HCT116 (cell line): ENCODE data around the gene RAB13. TPM values are rescaled to one million over a fixed set of nuclear protein-coding genes. Genes with fewer than 3 reads are reported as not detected.
A peak's percentile ranks its signal among the peaks of the same experiment; 100 is the strongest.

Experiments
- ATAC-seq: fragments of 200-7000 bp; cut with Tn5 transposase; 2 replicates; pipeline ENCODE4 v1.9.1; 2020; ENCODE audit warnings: mild to moderate bottlenecking, moderate library complexity
- BruUV-seq: library from RNA; stranded (reverse); fragments of 400-500 nt; replicated peaks from 2 replicates; lab custom pipeline; 2021; lab: Mats Ljungman, UMichigan
- CTCF ChIA-PET: fragments of 300-600 bp; sonication (Branson Sonifier 250); formaldehyde crosslinking; loops from one replicate; lab custom pipeline; 2021; ENCODE audit warnings: antibody characterized with exemption; lab: Charles Lee
- POLR2A ChIA-PET: fragments of 300-600, 350-600 bp; sonication (Branson Sonifier 250); formaldehyde crosslinking; loops from one replicate; lab custom pipeline; 2021; ENCODE audit warnings: antibody characterized with exemption; lab: Charles Lee
- RAD21 ChIA-PET, 2 experiments: fragments of 300-600 bp; sonication (Branson Sonifier 250); formaldehyde crosslinking; loops; one replicate each; lab custom pipeline; 2023; ENCODE audit warnings: low total read pairs in 2 of 2; ENCODE audit not compliant: uncharacterized antibody in 2 of 2, unreplicated experiment in 2 of 2, low non-redundant PET in 1 of 2; lab: Charles Lee
- DNase-seq: peaks from one replicate; pipeline ENCODE4 v3.0.0-alpha.2; 2010; ENCODE audit warnings: low read depth, low spot score
- H2AFZ ChIP-seq: fragments of 200-600 bp; shearing (Covaris generic), sonication (generic); 2 replicates; pipeline ENCODE4 v1.6.1; 2017; ENCODE audit warnings: low read depth, mixed run types, mixed read lengths, antibody characterized with exemption, low read length; ENCODE audit not compliant: poor library complexity, severe bottlenecking
- H3K27ac ChIP-seq: 2 replicates; pipeline ENCODE4 v1.5.1; 2012; ENCODE audit warnings: low read depth, low read length
- H3K27me3 ChIP-seq: fragments of 200-600 bp; sonication (generic); 2 replicates; pipeline ENCODE4 v1.6.1; 2016; ENCODE audit warnings: mixed run types, low read length, mixed read lengths; ENCODE audit not compliant: insufficient read depth
- H3K36me3 ChIP-seq, 2 experiments: fragments of 200-500 bp in 1 of 2; fragments of 200-600 bp in 1 of 2; sonication (Bioruptor generic) in 1 of 2; sonication (generic) in 1 of 2; 2 replicates each; pipeline versions ENCODE4 v1.5.1 to v1.6.1; 2014 to 2016; ENCODE audit warnings: low read length in 2 of 2, inconsistent platforms in 1 of 2, mixed read lengths in 1 of 2, mixed run types in 1 of 2; ENCODE audit not compliant: insufficient read depth in 2 of 2, control insufficient read depth in 1 of 2
- H3K4me1 ChIP-seq, 2 experiments: fragments of 200-600 bp in 1 of 2; sonication (generic) in 1 of 2; 2 replicates each; pipeline versions ENCODE4 v1.5.1 to v1.6.1; 2012 to 2017; ENCODE audit warnings: low read length in 2 of 2, inconsistent platforms in 1 of 2, mild to moderate bottlenecking in 1 of 2, mixed read lengths in 1 of 2, mixed run types in 1 of 2, moderate library complexity in 1 of 2; ENCODE audit not compliant: insufficient read depth in 2 of 2, control insufficient read depth in 1 of 2
- H3K4me2 ChIP-seq: fragments of 200-600 bp; sonication (generic); 2 replicates; pipeline ENCODE4 v1.6.1; 2017; ENCODE audit warnings: mixed run types, low read length, mixed read lengths
- H3K4me3 ChIP-seq, 2 experiments: fragments of 200-600 bp in 1 of 2; sonication (generic) in 1 of 2; replicated peaks in 1 of 2; 2 replicates each; pipeline ENCODE4 v1.5.1; 2011 to 2016; ENCODE audit warnings: low read length in 2 of 2, control low read depth in 1 of 2, low read depth in 1 of 2, mild to moderate bottlenecking in 1 of 2, mixed read lengths in 1 of 2, mixed run types in 1 of 2
- H3K79me2 ChIP-seq: fragments of 200-600 bp; sonication (generic); 2 replicates; pipeline ENCODE4 v1.6.1; 2017; ENCODE audit warnings: mild to moderate bottlenecking, mixed run types, low read length, moderate library complexity, mixed read lengths; ENCODE audit not compliant: insufficient read depth
- H3K9ac ChIP-seq: fragments of 200-600 bp; sonication (generic); 2 replicates; pipeline ENCODE4 v1.6.1; 2016; ENCODE audit warnings: low read length, mixed read lengths
- H3K9me2 ChIP-seq: fragments of 200-600 bp; sonication (generic), shearing (Covaris generic); 2 replicates; pipeline ENCODE4 v1.6.1; 2017; ENCODE audit warnings: mixed run types, mild to moderate bottlenecking, moderate library complexity; ENCODE audit not compliant: insufficient read depth
- H3K9me3 ChIP-seq, 2 experiments: fragments of 200-500 bp in 1 of 2; fragments of 200-600 bp in 1 of 2; sonication (Bioruptor generic) in 1 of 2; sonication (generic) in 1 of 2; 2 replicates each; pipeline ENCODE4 v1.6.1; 2014 to 2017; ENCODE audit warnings: low read length in 2 of 2, mixed read lengths in 2 of 2, inconsistent platforms in 1 of 2, low read depth in 1 of 2, mild to moderate bottlenecking in 1 of 2, mixed run types in 1 of 2, moderate library complexity in 1 of 2; ENCODE audit not compliant: control insufficient read depth in 1 of 2, insufficient read depth in 1 of 2
- H4K20me1 ChIP-seq: fragments of 200-600 bp; sonication (generic), shearing (Covaris generic); 2 replicates; pipeline ENCODE4 v1.6.1; 2017; ENCODE audit warnings: mixed run types, mild to moderate bottlenecking, moderate library complexity; ENCODE audit not compliant: insufficient read depth
- CEBPB ChIP-seq: IDR thresholded peaks from 2 replicates; pipeline ENCODE4 v1.6.1; 2012; ENCODE audit warnings: low read depth
- JUND ChIP-seq: IDR thresholded peaks from 2 replicates; pipeline ENCODE4 v1.6.1; 2012
- POLR2AphosphoS5 ChIP-seq: IDR thresholded peaks from 2 replicates; pipeline ENCODE4 v1.6.1; 2011; ENCODE audit warnings: mild to moderate bottlenecking, low read depth, low read length, moderate library complexity
- SIN3A ChIP-seq: IDR thresholded peaks from 2 replicates; pipeline ENCODE4 v1.6.1; 2012; ENCODE audit warnings: low read depth
- TCF7L2 ChIP-seq: IDR thresholded peaks from 2 replicates; pipeline ENCODE4 v1.7.0; 2011; ENCODE audit warnings: borderline replicate concordance, inconsistent platforms; ENCODE audit not compliant: insufficient read depth, insufficient read length; ENCODE audit errors: extremely low read depth
- ZBTB33 ChIP-seq: IDR thresholded peaks from 2 replicates; pipeline ENCODE4 v1.6.1; 2011; ENCODE audit warnings: mild to moderate bottlenecking, low read length, moderate library complexity; ENCODE audit not compliant: insufficient replicate concordance; ENCODE audit errors: extremely low read depth
- ZNF274 ChIP-seq: fragments of 200-500 bp; sonication (Bioruptor generic); IDR thresholded peaks from 2 replicates; pipeline ENCODE4 v1.6.1; 2014; ENCODE audit warnings: mild to moderate bottlenecking, low read depth, low read length, inconsistent platforms
- intact Hi-C: fragments of 100-400 bp; cut with micrococcal nuclease; formaldehyde crosslinking; loops from 2 replicates; pipeline ENCODE4 v1.10.0; 2022
- total RNA-seq: library from RNA; stranded (reverse); gene quantifications from one replicate; pipeline ENCODE4 v1.2.1, GENCODE V29; 2021; ENCODE audit not compliant: unreplicated experiment
- TF ChIP-seq, protein P1 (sequence below), 3 experiments: fragments of 200-600 bp in 1 of 3; sonication (generic) in 1 of 3; IDR thresholded peaks in 2 of 3; conservative IDR thresholded peaks in 1 of 3; 2 replicates each; pipeline ENCODE4 v1.5.1; 2012 to 2017; ENCODE audit warnings: low read depth in 2 of 3, low read length in 2 of 3, antibody characterized with exemption in 1 of 3, borderline replicate concordance in 1 of 3, control low read depth in 1 of 3, mild to moderate bottlenecking in 1 of 3, mixed read lengths in 1 of 3, mixed run types in 1 of 3, moderate library complexity in 1 of 3; ENCODE audit not compliant: insufficient read depth in 1 of 3

The RAB13 gene
- total RNA-seq, 1 experiment from 2014 or later, result 93.6 TPM

- no peaks in the 10 kb centered on the region for H3K9me2 ChIP-seq
- ChIA-PET POLR2A (interaction anchor here (1.1 to 3.8 kb wide), 4 partner anchors 9 to 445 kb away, joined by 3 to 38 read pairs (median 20); partner anchors contain the start of genes CREB3L4, RAB13 and RPS27), RAD21 (no interaction called here), CTCF (interaction anchor here (0.7 to 2.3 kb wide), 5 partner anchors 8 to 357 kb away, joined by 3 to 15 read pairs (median 5); partner anchors contain the start of genes CREB3L4, DENND4B and RAB13)
- peaks cover 20% of the 10 kb centered on the region for H3K79me2 ChIP-seq
- peaks cover 11 to 29% of the 10 kb centered on the region in 2 experiments; a peak in 3 of 4 replicates for H3K36me3 ChIP-seq
- no peaks in the 10 kb centered on the region for H3K27me3 ChIP-seq
- no peak for ATAC-seq
- H3K4me2 ChIP-seq, result peak overlapping the region; percentile 99
- no peak for DNase-seq
- TF ChIP-seq JUND, result peak; percentile 11; the same call in 1 of the 2 replicates
- no peak for TF ChIP-seq SIN3A
- H3K27ac ChIP-seq, result no peak overlapping the region
- H3K4me1 ChIP-seq, result peaks cover 0 to 14% of the 10 kb centered on the region in 2 experiments; a peak in 2 of 4 replicates
- no peaks in the 10 kb centered on the region for H4K20me1 ChIP-seq
- peak overlapping the region; percentile 99 for H2AFZ ChIP-seq
- H3K4me3 ChIP-seq, result peak overlapping the region; percentile 81 to 100
- intact Hi-C loops, result no loop called here
- peak overlapping the region; percentile 97 for H3K9ac ChIP-seq
- no TSS peak for BruUV-seq
- H3K9me3 ChIP-seq, result no peaks in the 10 kb centered on the region
These were observed 7.7 kb downstream of the RAB13 start for GRCh38 chr1:153978274-153978909.

DNA sequence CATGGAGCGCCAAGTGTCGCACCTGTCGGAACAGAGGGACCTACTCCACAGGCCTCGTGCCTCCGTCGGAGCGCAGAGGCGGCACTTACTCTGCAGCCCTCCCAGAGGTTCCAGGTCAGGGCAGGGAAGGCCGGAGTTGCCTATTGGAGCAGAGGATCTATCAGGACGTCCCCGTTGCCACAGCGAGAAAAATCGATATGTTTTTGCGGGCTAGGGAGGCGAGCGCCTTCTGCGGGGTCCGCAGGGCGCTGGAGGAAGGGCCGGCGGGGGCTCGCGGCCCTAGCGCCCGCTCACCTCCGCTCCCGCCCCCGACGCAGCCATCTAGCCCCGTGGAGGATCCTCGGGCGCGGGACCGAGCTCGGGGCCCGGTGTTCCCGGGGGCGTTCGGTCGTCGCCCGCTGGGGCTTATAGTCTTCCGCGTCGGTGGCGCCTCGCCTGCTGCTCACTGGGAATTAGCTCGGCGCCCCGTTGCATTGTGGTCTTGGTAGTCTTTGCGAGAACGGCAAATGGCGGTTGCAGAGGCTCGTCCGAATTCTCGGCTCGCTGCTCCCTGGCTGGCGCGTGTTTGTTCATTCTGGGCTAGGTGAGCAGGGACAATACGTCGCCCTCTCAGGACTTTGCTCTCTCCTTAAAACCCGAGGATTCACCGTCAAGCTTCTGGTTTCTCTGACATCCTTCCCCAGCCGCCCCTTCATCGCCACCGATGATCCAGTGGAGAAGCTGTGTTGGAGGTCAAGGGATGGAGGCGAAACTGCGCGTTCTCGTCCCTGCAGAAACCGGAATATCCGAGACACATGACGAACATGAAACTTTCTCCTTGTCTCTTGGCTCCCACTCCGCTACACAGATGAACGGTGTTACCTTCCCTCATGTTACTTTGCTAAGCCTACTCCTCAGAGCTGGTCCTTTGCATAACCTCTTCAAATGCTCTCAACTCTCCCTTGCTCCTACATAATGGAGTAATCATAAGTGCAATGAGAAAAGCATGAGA, 8.6 kb downstream of the RAB13 start, which contains the start of gene JTB:
JTB (minus strand) TSS at position 425 of the 991 bp plus-strand sequence; CDS start at position 3, 422 bp downstream.
- H3K4me2 ChIP-seq, result peak within 1 kb of the TSS; percentile 99
- H3K4me1 ChIP-seq, result peaks cover 0 to 14% of the 10 kb centered on the region in 2 experiments; a peak in 2 of 4 replicates
- CTCF ChIA-PET, result interaction anchor here (1.0 to 2.3 kb wide), 5 partner anchors 8 to 31 kb away, joined by 3 to 15 read pairs (median 5); partner anchors contain the start of genes CREB3L4, DENND4B, RAB13 and RPS27
- RAD21 ChIA-PET, result interaction anchor here in 1 of 2 experiments (1.0 kb wide), 1 partner anchor 14 kb away, joined by 3 read pairs; the partner anchor contains the start of gene SLC39A1
- H3K9me3 ChIP-seq, result no peaks in the 10 kb centered on the region
- H3K36me3 ChIP-seq, result peaks cover 11 to 29% of the 10 kb centered on the region in 2 experiments; a peak in 3 of 4 replicates
- H4K20me1 ChIP-seq, result no peaks in the 10 kb centered on the region
- no peaks in the 10 kb centered on the region for H3K9me2 ChIP-seq
- no peak for DNase-seq
- peaks cover 20% of the 10 kb centered on the region for H3K79me2 ChIP-seq
- peak within 1 kb of the TSS; percentile 81 to 100 for H3K4me3 ChIP-seq
- POLR2A ChIA-PET, result interaction anchor here (0.7 to 3.8 kb wide), 6 partner anchors 10 to 444 kb away, joined by 3 to 38 read pairs (median 11); partner anchors contain the start of genes CREB3L4, CRTC2, RAB13 and RPS27
- H3K27ac ChIP-seq, result peak within 1 kb of the TSS; percentile 91
- ATAC-seq, result peak; percentile 91
- no peaks in the 10 kb centered on the region for H3K27me3 ChIP-seq
- intact Hi-C loops, result no loop called here
- peak within 1 kb of the TSS; percentile 99 for H2AFZ ChIP-seq
- H3K9ac ChIP-seq, result peak within 1 kb of the TSS; percentile 97
- BruUV-seq, result TSS peak; percentile 91
- no peak for TF ChIP-seq TCF7L2
- no peak for TF ChIP-seq ZBTB33
- TF ChIP-seq JUND, result no peak
- TF ChIP-seq CEBPB, result no peak
- no peak for TF ChIP-seq ZNF274
- TF ChIP-seq, protein P1, sequence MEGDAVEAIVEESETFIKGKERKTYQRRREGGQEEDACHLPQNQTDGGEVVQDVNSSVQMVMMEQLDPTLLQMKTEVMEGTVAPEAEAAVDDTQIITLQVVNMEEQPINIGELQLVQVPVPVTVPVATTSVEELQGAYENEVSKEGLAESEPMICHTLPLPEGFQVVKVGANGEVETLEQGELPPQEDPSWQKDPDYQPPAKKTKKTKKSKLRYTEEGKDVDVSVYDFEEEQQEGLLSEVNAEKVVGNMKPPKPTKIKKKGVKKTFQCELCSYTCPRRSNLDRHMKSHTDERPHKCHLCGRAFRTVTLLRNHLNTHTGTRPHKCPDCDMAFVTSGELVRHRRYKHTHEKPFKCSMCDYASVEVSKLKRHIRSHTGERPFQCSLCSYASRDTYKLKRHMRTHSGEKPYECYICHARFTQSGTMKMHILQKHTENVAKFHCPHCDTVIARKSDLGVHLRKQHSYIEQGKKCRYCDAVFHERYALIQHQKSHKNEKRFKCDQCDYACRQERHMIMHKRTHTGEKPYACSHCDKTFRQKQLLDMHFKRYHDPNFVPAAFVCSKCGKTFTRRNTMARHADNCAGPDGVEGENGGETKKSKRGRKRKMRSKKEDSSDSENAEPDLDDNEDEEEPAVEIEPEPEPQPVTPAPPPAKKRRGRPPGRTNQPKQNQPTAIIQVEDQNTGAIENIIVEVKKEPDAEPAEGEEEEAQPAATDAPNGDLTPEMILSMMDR (IDR thresholded peaks at IDR 0.05 in 2 of 3, conservative IDR thresholded peaks at IDR 0.05 in 1 of 3; ENCODE audit: borderline replicate concordance in 1 of 3, insufficient read depth in 1 of 3, low read depth in 2 of 3, low read length in 2 of 3), result no peak
- TF ChIP-seq POLR2AphosphoS5, result peak; percentile 94
